Measurements from ENCODE around the gene NREP.
"Not testable (repeated sequence)": the region's sequence is repeated elsewhere in the genome, so short reads cannot be mapped to it uniquely, and the experiment has no call there.

GRCh38 chr5:111716789-111717188, 40.2 kb downstream of the NREP start:
- TF ChIP-seq EZH2 (IDR thresholded peaks at IDR 0.05; ENCODE audit: insufficient read depth, poor library complexity, severe bottlenecking); EZH2phosphoT487 (IDR thresholded peaks at IDR 0.05; ENCODE audit: insufficient read depth, low read depth): not testable (repeated sequence)
